H1 (cell line): ENCODE measurements around the gene ZC3H7B. TPM values are rescaled to one million over a fixed set of nuclear protein-coding genes. Genes with fewer than 3 reads are reported as not detected.

Experiments
- POU5F1 ChIP-seq: IDR thresholded peaks from 2 replicates; pipeline ENCODE4 v1.6.1; 2011; ENCODE audit warnings: low read depth, mild to moderate bottlenecking, low read length, moderate library complexity
- RFX5 ChIP-seq: IDR thresholded peaks from 2 replicates; pipeline ENCODE4 v1.6.1; 2011; ENCODE audit warnings: low read depth, low read length, improper control_type of control experiment, borderline replicate concordance
- SP1 ChIP-seq: IDR thresholded peaks from 2 replicates; pipeline ENCODE4 v1.6.1; 2011; ENCODE audit warnings: low read depth, low read length
- TAF7 ChIP-seq: optimal IDR thresholded peaks from 2 replicates; pipeline ENCODE3; 2011; ENCODE audit warnings: low read depth, mild to moderate bottlenecking, inconsistent platforms, low read length, moderate library complexity, borderline replicate concordance
- polyA plus RNA-seq, 7 experiments: library from polyadenylated mRNA; depleted of rRNA in 3 of 7; stranded (reverse) in 5 of 7; unstranded in 2 of 7; fragments of >200 nt in 5 of 7; fragments of 200-250 nt in 2 of 7; gene quantifications; 1 replicate in 5 of 7; 2 replicates in 1 of 7; 4 replicates in 1 of 7; pipeline versions ENCODE4 v1.2.1 to v1.2.3, GENCODE V29; 2011 to 2013; ENCODE audit warnings: missing spikeins in 2 of 7, mixed read lengths in 2 of 7
- total RNA-seq: library from RNA; stranded (reverse); fragmentation: NEBNext Ultra II Directional; extraction: Animal tissue kit (Norgen Biotek cat#: 25700); gene quantifications from 2 replicates; pipeline ENCODE4 v1.2.1, GENCODE V29; 2021
- TF ChIP-seq, protein P1 (sequence below): IDR thresholded peaks from 2 replicates; pipeline ENCODE4 v1.6.1; 2011; ENCODE audit warnings: low read length, improper control_type of control experiment
- TF ChIP-seq, protein P2 (sequence below): IDR thresholded peaks from 2 replicates; pipeline ENCODE4 v1.6.1; 2012; ENCODE audit warnings: inconsistent platforms

ZC3H7B gene
- total and polyA plus RNA-seq, 2 of the 8 experiments (the other 6 are each of a cell fraction or from before 2014, with no cell fraction given): 35.5 to 78.6 TPM

DNA sequence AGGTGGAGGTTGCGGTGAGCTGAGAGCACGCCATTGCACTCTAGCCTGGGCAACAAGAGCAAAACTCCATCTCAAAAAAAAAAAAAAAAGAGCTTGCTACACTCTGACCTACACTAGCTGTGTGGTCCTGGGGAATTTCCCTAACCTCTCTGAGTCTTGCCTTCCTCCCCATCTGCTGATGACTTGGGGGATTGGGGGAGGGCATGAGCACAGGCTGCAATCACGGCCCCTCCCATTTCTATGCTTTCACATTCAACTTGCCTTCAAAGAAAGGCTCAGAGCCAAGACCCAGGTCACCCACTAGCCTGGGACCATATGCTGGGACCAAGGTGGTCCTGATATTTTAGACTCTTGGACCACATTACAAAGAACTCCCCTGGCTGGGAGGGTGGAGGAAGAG, 40.7 kb downstream of the ZC3H7B start (continued):
- TF ChIP-seq TAF7 (no peak), RFX5 (no peak), SP1 (no peak), POU5F1 (no peak)
- TF ChIP-seq, protein P1, sequence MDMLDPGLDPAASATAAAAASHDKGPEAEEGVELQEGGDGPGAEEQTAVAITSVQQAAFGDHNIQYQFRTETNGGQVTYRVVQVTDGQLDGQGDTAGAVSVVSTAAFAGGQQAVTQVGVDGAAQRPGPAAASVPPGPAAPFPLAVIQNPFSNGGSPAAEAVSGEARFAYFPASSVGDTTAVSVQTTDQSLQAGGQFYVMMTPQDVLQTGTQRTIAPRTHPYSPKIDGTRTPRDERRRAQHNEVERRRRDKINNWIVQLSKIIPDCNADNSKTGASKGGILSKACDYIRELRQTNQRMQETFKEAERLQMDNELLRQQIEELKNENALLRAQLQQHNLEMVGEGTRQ: no peak
- TF ChIP-seq, protein P2, sequence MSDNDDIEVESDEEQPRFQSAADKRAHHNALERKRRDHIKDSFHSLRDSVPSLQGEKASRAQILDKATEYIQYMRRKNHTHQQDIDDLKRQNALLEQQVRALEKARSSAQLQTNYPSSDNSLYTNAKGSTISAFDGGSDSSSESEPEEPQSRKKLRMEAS: no peak
